ENCODE data around the gene NCKAP5.

DNA sequence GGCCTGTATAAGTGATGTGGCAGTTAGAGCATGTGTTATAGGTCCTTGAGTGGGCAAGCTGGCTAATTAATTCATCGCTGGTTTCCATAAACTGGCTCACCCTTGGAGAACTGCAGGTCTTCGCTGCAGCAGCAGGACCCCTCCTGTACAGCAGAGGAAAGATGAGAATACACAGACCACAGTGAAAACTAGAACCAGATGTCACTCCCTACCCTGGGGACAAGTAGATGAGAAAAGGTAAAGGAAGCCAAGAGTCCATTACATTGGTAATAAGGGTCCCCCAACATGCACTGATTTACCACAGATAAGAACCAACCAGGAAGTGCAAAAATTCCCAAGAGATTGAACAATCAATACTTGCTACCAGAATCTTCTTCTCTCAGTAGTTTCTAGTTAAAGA, 482.6 kb downstream of the NCKAP5 start:
- no peak for TF ChIP-seq EP300 (IDR thresholded peaks at IDR 0.05)
- TF ChIP-seq, protein P1, sequence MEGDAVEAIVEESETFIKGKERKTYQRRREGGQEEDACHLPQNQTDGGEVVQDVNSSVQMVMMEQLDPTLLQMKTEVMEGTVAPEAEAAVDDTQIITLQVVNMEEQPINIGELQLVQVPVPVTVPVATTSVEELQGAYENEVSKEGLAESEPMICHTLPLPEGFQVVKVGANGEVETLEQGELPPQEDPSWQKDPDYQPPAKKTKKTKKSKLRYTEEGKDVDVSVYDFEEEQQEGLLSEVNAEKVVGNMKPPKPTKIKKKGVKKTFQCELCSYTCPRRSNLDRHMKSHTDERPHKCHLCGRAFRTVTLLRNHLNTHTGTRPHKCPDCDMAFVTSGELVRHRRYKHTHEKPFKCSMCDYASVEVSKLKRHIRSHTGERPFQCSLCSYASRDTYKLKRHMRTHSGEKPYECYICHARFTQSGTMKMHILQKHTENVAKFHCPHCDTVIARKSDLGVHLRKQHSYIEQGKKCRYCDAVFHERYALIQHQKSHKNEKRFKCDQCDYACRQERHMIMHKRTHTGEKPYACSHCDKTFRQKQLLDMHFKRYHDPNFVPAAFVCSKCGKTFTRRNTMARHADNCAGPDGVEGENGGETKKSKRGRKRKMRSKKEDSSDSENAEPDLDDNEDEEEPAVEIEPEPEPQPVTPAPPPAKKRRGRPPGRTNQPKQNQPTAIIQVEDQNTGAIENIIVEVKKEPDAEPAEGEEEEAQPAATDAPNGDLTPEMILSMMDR (IDR thresholded peaks at IDR 0.05), result no peak

All from ovary (tissue), 3 donors.